Left lung (tissue), 10 donors: Measurements from ENCODE around the gene GLIS2. TPM values are rescaled to one million over a fixed set of nuclear protein-coding genes. Genes with fewer than 3 reads are reported as not detected.

ENCODE experiments used
- ATAC-seq: fragments of 200-7000 bp; cut with Tn5 transposase; one replicate; pipeline ENCODE4 v1.9.1; 2020; ENCODE audit warnings: moderate library complexity
- DNase-seq, 4 donors: peaks; one replicate each; pipeline ENCODE4 v3.0.0-alpha.2; 2013 to 2020
- H3K27ac ChIP-seq, 2 donors: fragments of 200-600 bp; sonication (generic) in 1 of 2; one replicate each; pipeline versions ENCODE4 v1.5.0 to v1.8.0; 2020 to 2021
- H3K27me3 ChIP-seq, 2 donors: fragments of 200-600 bp; sonication (generic) in 1 of 2; one replicate each; pipeline versions ENCODE4 v1.5.0 to v1.8.0; 2020 to 2021
- H3K36me3 ChIP-seq, 2 donors: fragments of 200-600 bp; sonication (generic) in 1 of 2; one replicate each; pipeline versions ENCODE4 v1.5.0 to v1.8.0; 2020 to 2021
- H3K4me1 ChIP-seq, 2 donors: fragments of 200-600 bp; one replicate each; pipeline ENCODE4 v1.8.0; 2021
- H3K4me3 ChIP-seq, 2 donors: fragments of 200-600 bp; sonication (generic) in 1 of 2; one replicate each; pipeline versions ENCODE4 v1.5.0 to v1.8.0; 2020 to 2021; ENCODE audit warnings: mild to moderate bottlenecking in 1 of 2
- H3K9me3 ChIP-seq, 2 donors: fragments of 200-600 bp; sonication (generic) in 1 of 2; one replicate each; pipeline versions ENCODE4 v1.5.0 to v1.8.0; 2020 to 2021
- CTCF ChIP-seq, 2 donors: fragments of 200-600 bp; sonication (generic) in 1 of 2; IDR thresholded peaks; one replicate each; pipeline versions ENCODE4 v1.5.0 to v1.8.0; 2021; ENCODE audit warnings: antibody characterized with exemption in 2 of 2
- intact Hi-C, 2 donors: fragments of 100-400 bp; cut with DNase I; formaldehyde crosslinking; loops; one replicate each; pipeline versions ENCODE4 v1.11.2 to v1.14.2; 2022
- polyA plus RNA-seq, 6 donors: library from polyadenylated mRNA; unstranded; fragments of 120-200 nt; gene quantifications; one replicate each; pipeline ENCODE4 v1.2.1, GENCODE V29; 2013; ENCODE audit not compliant: insufficient read length in 6 of 6
- total RNA-seq, 2 donors: library from RNA; stranded (reverse); fragmentation: NEBNext Ultra II Directional; extraction: Animal tissue kit (Norgen Biotek cat#: 25700); gene quantifications; one replicate each; pipeline ENCODE4 v1.2.1, GENCODE V29; 2021
- donor health status: DM: no; HTN: yes; CAD: no.
- donor health status: DM: no; HTN: no; CAD: no.

GLIS2 gene
- total and polyA plus RNA-seq, 8 donors: 17.2 to 31.0 (median 25.3) TPM

GRCh38 chr16:4309102-4309832 is 6.6 kb upstream of the GLIS2 start:
- Histone ChIP-seq H3K36me3 (no peaks in the 10 kb centered on the region), H3K27ac (no peak overlapping the region), H3K4me3 (no peak overlapping the region), H3K27me3 (peaks cover 0 to 13% of the 10 kb centered on the region in 2 donors), H3K4me1 (peaks cover 10 to 35% of the 10 kb centered on the region in 2 donors), H3K9me3 (no peaks in the 10 kb centered on the region)
- intact Hi-C loops: no loop called here
- DNase-seq (no peak), ATAC-seq (no peak)
- TF ChIP-seq CTCF (IDR thresholded peaks at IDR 0.05): no peak

- peak in 1 of 4 donors; percentile 89 for DNase-seq
- TF ChIP-seq CTCF (IDR thresholded peaks at IDR 0.05): peak; percentile 61 to 65
- H3K9me3 ChIP-seq: no peaks in the 10 kb centered on the region
- no peak overlapping the region for H3K4me3 ChIP-seq
- intact Hi-C loops: no loop called here
- no peaks in the 10 kb centered on the region for H3K36me3 ChIP-seq
- peak; percentile 9 for ATAC-seq
- peaks cover 10 to 39% of the 10 kb centered on the region in 2 donors for H3K4me1 ChIP-seq
- H3K27ac ChIP-seq: peak overlapping the region in 1 of 2 donors; percentile 16
- H3K27me3 ChIP-seq: peaks cover 0 to 19% of the 10 kb centered on the region in 2 donors
Observed at GRCh38 chr16:4309833-4310266, 6.0 kb upstream of the GLIS2 start.

- intact Hi-C loops: no loop called here
- H3K9me3 ChIP-seq: no peaks in the 10 kb centered on the region
- peak in 2 of 4 donors; percentile 61 to 87 for DNase-seq
- H3K27ac ChIP-seq: no peak overlapping the region
- no peaks in the 10 kb centered on the region for H3K36me3 ChIP-seq
- peaks cover 20 to 53% of the 10 kb centered on the region in 2 donors for H3K4me1 ChIP-seq
- no peak overlapping the region for H3K4me3 ChIP-seq
- peaks cover 0 to 45% of the 10 kb centered on the region in 2 donors for H3K27me3 ChIP-seq
- TF ChIP-seq CTCF (IDR thresholded peaks at IDR 0.05): peak; percentile 42 to 66
- ATAC-seq: peak; percentile 23
Observed at GRCh38 chr16:4313563-4314531, 2.0 kb upstream of the GLIS2 start.

GRCh38 chr16:4314532-4315185 is 1.2 kb upstream of the GLIS2 start:
- H3K27me3 ChIP-seq: peaks cover 0 to 45% of the 10 kb centered on the region in 2 donors
- intact Hi-C loops: no loop called here
- H3K36me3 ChIP-seq: no peaks in the 10 kb centered on the region
- H3K9me3 ChIP-seq: no peaks in the 10 kb centered on the region
- H3K27ac ChIP-seq: peak overlapping the region; percentile 87
- H3K4me3 ChIP-seq: peak overlapping the region; percentile 50 to 55
- TF ChIP-seq CTCF (IDR thresholded peaks at IDR 0.05): no peak
- DNase-seq: peak in 1 of 4 donors; percentile 84
- peak; percentile 5 for ATAC-seq
- H3K4me1 ChIP-seq: peaks cover 21 to 60% of the 10 kb centered on the region in 2 donors
